Skeletal muscle tissue (tissue), 4 donors: ENCODE data around the gene TNIP2. TPM values are rescaled to one million over a fixed set of nuclear protein-coding genes. Genes with fewer than 3 reads are reported as not detected.

Experiments
- H3K27ac ChIP-seq: one replicate; pipeline ENCODE4 v1.7.0; 2013; ENCODE audit warnings: mild to moderate bottlenecking, low read depth, low read length, inconsistent platforms
- H3K27me3 ChIP-seq, 3 donors: one replicate each; pipeline ENCODE4 v1.7.0; 2013; ENCODE audit warnings: low read length in 3 of 3; ENCODE audit not compliant: control insufficient read depth in 3 of 3, insufficient read depth in 3 of 3
- H3K36me3 ChIP-seq, 3 donors: one replicate each; pipeline ENCODE4 v1.7.0; 2013; ENCODE audit warnings: low read length in 3 of 3; ENCODE audit not compliant: control insufficient read depth in 3 of 3, insufficient read depth in 3 of 3
- H3K4me1 ChIP-seq, 3 donors: one replicate each; pipeline ENCODE4 v1.7.0; 2013; ENCODE audit warnings: low read length in 3 of 3, mild to moderate bottlenecking in 3 of 3; ENCODE audit not compliant: control insufficient read depth in 3 of 3, insufficient read depth in 3 of 3
- H3K4me3 ChIP-seq, 3 donors: one replicate each; pipeline ENCODE4 v1.7.0; 2013; ENCODE audit warnings: low read length in 3 of 3
- H3K9ac ChIP-seq, 3 donors: one replicate each; pipeline ENCODE4 v1.7.0; 2013; ENCODE audit warnings: low read length in 3 of 3, mild to moderate bottlenecking in 3 of 3, moderate library complexity in 2 of 3, low read depth in 1 of 3
- H3K9me3 ChIP-seq, 3 donors: one replicate each; pipeline ENCODE4 v1.7.0; 2013; ENCODE audit warnings: low read length in 3 of 3; ENCODE audit not compliant: control insufficient read depth in 3 of 3
- total RNA-seq: library from RNA; depleted of rRNA; stranded (reverse); fragments of >200 nt; gene quantifications from one replicate; pipeline ENCODE4 v1.2.3, GENCODE V29; 2014
- donor health status: Osteomylitis.

TNIP2 gene
- total RNA-seq, 1 donor from 2014 or later, result 14.6 TPM

- H3K9me3 ChIP-seq, result no peaks in the 10 kb centered on the region
- no peaks in the 10 kb centered on the region for H3K27me3 ChIP-seq
- H3K4me1 ChIP-seq, result no peaks in the 10 kb centered on the region
- H3K4me3 ChIP-seq, result no peak overlapping the region
- no peak overlapping the region for H3K9ac ChIP-seq
- peaks cover 19 to 33% (median 24%) of the 10 kb centered on the region in 3 donors for H3K36me3 ChIP-seq
- H3K27ac ChIP-seq, result no peak overlapping the region
Observed at GRCh38 chr4:2721586-2721985, 34.5 kb downstream of the TNIP2 start.

- H3K9me3 ChIP-seq, result no peaks in the 10 kb centered on the region
- no peak overlapping the region for H3K4me3 ChIP-seq
- H3K9ac ChIP-seq, result no peak overlapping the region
- H3K4me1 ChIP-seq, result peaks cover 3 to 7% (median 6%) of the 10 kb centered on the region in 3 donors
- peaks cover 12 to 29% (median 23%) of the 10 kb centered on the region in 3 donors for H3K36me3 ChIP-seq
- H3K27ac ChIP-seq, result no peak overlapping the region
- no peaks in the 10 kb centered on the region for H3K27me3 ChIP-seq
Observed at GRCh38 chr4:2716236-2716635, 39.9 kb downstream of the TNIP2 start.

GRCh38 chr4:2715426-2715825, 40.7 kb downstream of the TNIP2 start:
- Histone ChIP-seq H3K4me3 (no peak overlapping the region), H3K27ac (no peak overlapping the region), H3K36me3 (peaks cover 9 to 24% (median 19%) of the 10 kb centered on the region in 3 donors), H3K4me1 (peaks cover 3 to 7% (median 6%) of the 10 kb centered on the region in 3 donors), H3K9me3 (no peaks in the 10 kb centered on the region), H3K9ac (no peak overlapping the region), H3K27me3 (no peaks in the 10 kb centered on the region)

GRCh38 chr4:2714918-2715317, 41.2 kb downstream of the TNIP2 start:
- peaks cover 9 to 19% (median 16%) of the 10 kb centered on the region in 3 donors for H3K36me3 ChIP-seq
- peak overlapping the region; percentile 28 for H3K27ac ChIP-seq
- H3K4me1 ChIP-seq, result peaks cover 3 to 7% (median 6%) of the 10 kb centered on the region in 3 donors
- no peaks in the 10 kb centered on the region for H3K9me3 ChIP-seq
- no peaks in the 10 kb centered on the region for H3K27me3 ChIP-seq
- H3K4me3 ChIP-seq, result no peak overlapping the region
- H3K9ac ChIP-seq, result no peak overlapping the region

- H3K4me1 ChIP-seq, result peaks cover 3 to 7% (median 6%) of the 10 kb centered on the region in 3 donors
- H3K36me3 ChIP-seq, result peaks cover 6 to 17% (median 16%) of the 10 kb centered on the region in 3 donors
- H3K27ac ChIP-seq, result peak overlapping the region; percentile 28
- H3K4me3 ChIP-seq, result no peak overlapping the region
- H3K9ac ChIP-seq, result no peak overlapping the region
- H3K27me3 ChIP-seq, result no peaks in the 10 kb centered on the region
- H3K9me3 ChIP-seq, result no peaks in the 10 kb centered on the region
Observed at GRCh38 chr4:2714061-2714770, 41.9 kb downstream of the TNIP2 start.

- Histone ChIP-seq H3K4me3 (no peak overlapping the region), H3K9me3 (no peaks in the 10 kb centered on the region), H3K36me3 (peaks cover 6 to 16% (median 14%) of the 10 kb centered on the region in 3 donors), H3K9ac (no peak overlapping the region), H3K27me3 (no peaks in the 10 kb centered on the region), H3K27ac (peak overlapping the region; percentile 28), H3K4me1 (peaks cover 3 to 7% (median 6%) of the 10 kb centered on the region in 3 donors)
Observed at GRCh38 chr4:2713337-2713736, 42.8 kb downstream of the TNIP2 start.

- H3K9me3 ChIP-seq, result no peaks in the 10 kb centered on the region
- no peaks in the 10 kb centered on the region for H3K27me3 ChIP-seq
- peaks cover 3 to 7% (median 6%) of the 10 kb centered on the region in 3 donors for H3K4me1 ChIP-seq
- H3K36me3 ChIP-seq, result peaks cover 6 to 16% (median 14%) of the 10 kb centered on the region in 3 donors
- no peak overlapping the region for H3K27ac ChIP-seq
- no peak overlapping the region for H3K4me3 ChIP-seq
- H3K9ac ChIP-seq, result no peak overlapping the region
Observed at GRCh38 chr4:2712261-2712842, 43.8 kb downstream of the TNIP2 start.

GRCh38 chr4:2702770-2703169, 53.4 kb downstream of the TNIP2 start:
- H3K27ac ChIP-seq, result no peak overlapping the region
- H3K27me3 ChIP-seq, result no peaks in the 10 kb centered on the region
- H3K4me3 ChIP-seq, result no peak overlapping the region
- no peaks in the 10 kb centered on the region for H3K4me1 ChIP-seq
- no peaks in the 10 kb centered on the region for H3K9me3 ChIP-seq
- H3K9ac ChIP-seq, result no peak overlapping the region
- peaks cover 39 to 53% (median 53%) of the 10 kb centered on the region in 3 donors for H3K36me3 ChIP-seq

GRCh38 chr4:2702361-2702760, 53.8 kb downstream of the TNIP2 start:
- Histone ChIP-seq H3K4me1 (no peaks in the 10 kb centered on the region), H3K27me3 (no peaks in the 10 kb centered on the region), H3K9me3 (no peaks in the 10 kb centered on the region), H3K9ac (no peak overlapping the region), H3K36me3 (peaks cover 43 to 57% (median 57%) of the 10 kb centered on the region in 3 donors), H3K27ac (no peak overlapping the region), H3K4me3 (no peak overlapping the region)

- peaks cover 59 to 75% (median 73%) of the 10 kb centered on the region in 3 donors for H3K36me3 ChIP-seq
- H3K9ac ChIP-seq, result no peak overlapping the region
- H3K27me3 ChIP-seq, result no peaks in the 10 kb centered on the region
- no peaks in the 10 kb centered on the region for H3K4me1 ChIP-seq
- H3K9me3 ChIP-seq, result no peaks in the 10 kb centered on the region
- H3K27ac ChIP-seq, result no peak overlapping the region
- H3K4me3 ChIP-seq, result no peak overlapping the region
Observed at GRCh38 chr4:2700031-2700430, 56.1 kb downstream of the TNIP2 start.
